Endothelial cell of umbilical vein (primary cell): ENCODE results near the gene FRY.

Source experiments
- EZH2 ChIP-seq: IDR thresholded peaks from 2 replicates; pipeline ENCODE4 v1.6.1; 2012; ENCODE audit warnings: borderline replicate concordance, low read depth, mild to moderate bottlenecking, moderate library complexity, low read length, inconsistent platforms; ENCODE audit not compliant: severe bottlenecking
- FOS ChIP-seq: IDR thresholded peaks from 2 replicates; pipeline ENCODE4 v1.6.1; 2011; ENCODE audit warnings: mild to moderate bottlenecking, low read length, moderate library complexity, borderline replicate concordance; ENCODE audit not compliant: insufficient read depth
- JUN ChIP-seq: IDR thresholded peaks from 2 replicates; pipeline ENCODE4 v1.6.1; 2011; ENCODE audit warnings: borderline replicate concordance, low read depth; ENCODE audit not compliant: insufficient read length, insufficient read depth
- MYC ChIP-seq: IDR thresholded peaks from one replicate; pipeline ENCODE4 v1.6.1; 2011; ENCODE audit warnings: mild to moderate bottlenecking, low read depth, low read length
- POLR2A ChIP-seq: IDR thresholded peaks from 2 replicates; pipeline ENCODE4 v1.6.1; 2012; ENCODE audit warnings: low read depth, mild to moderate bottlenecking, control low read depth, low read length
- POLR2AphosphoS5 ChIP-seq: IDR thresholded peaks from 2 replicates; pipeline ENCODE4 v1.6.1; 2012; ENCODE audit warnings: low read depth, mild to moderate bottlenecking, control low read depth, low read length, moderate library complexity; ENCODE audit not compliant: insufficient read depth
- TF ChIP-seq, protein P1 (sequence below), 2 donors: IDR thresholded peaks; 1 replicate in 1 of 2; 2 replicates in 1 of 2; pipeline ENCODE4 v1.5.1; 2011; ENCODE audit warnings: low read length in 2 of 2, mild to moderate bottlenecking in 2 of 2, moderate library complexity in 2 of 2, control low read depth in 1 of 2, inconsistent platforms in 1 of 2, low read depth in 1 of 2; ENCODE audit not compliant: insufficient read depth in 1 of 2; ENCODE audit errors: extremely low read depth in 1 of 2
- TF ChIP-seq, protein P2 (sequence below): IDR thresholded peaks from 2 replicates; pipeline ENCODE4 v1.6.1; 2011; ENCODE audit not compliant: insufficient read depth, insufficient read length

DNA sequence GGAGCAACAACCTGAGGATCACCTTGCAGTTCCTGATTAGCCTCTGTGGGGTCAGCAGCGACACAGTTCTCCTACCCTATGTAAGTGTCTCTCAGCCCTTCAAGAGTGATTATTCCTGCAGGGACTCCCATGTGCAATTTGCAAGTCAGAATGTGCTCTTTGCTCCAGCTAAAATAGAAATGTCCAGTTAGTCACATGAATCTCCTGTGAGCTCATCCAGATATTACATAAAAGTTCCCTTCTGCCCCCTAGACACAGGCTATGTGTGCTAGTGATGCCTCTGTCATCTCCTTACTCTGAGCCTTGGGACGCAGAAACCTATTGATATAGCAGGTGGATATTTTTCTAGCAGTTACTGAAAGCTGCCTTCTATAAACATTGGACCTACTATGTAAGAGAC lies 178.1 kb downstream of the FRY start:
- TF ChIP-seq, protein P1, sequence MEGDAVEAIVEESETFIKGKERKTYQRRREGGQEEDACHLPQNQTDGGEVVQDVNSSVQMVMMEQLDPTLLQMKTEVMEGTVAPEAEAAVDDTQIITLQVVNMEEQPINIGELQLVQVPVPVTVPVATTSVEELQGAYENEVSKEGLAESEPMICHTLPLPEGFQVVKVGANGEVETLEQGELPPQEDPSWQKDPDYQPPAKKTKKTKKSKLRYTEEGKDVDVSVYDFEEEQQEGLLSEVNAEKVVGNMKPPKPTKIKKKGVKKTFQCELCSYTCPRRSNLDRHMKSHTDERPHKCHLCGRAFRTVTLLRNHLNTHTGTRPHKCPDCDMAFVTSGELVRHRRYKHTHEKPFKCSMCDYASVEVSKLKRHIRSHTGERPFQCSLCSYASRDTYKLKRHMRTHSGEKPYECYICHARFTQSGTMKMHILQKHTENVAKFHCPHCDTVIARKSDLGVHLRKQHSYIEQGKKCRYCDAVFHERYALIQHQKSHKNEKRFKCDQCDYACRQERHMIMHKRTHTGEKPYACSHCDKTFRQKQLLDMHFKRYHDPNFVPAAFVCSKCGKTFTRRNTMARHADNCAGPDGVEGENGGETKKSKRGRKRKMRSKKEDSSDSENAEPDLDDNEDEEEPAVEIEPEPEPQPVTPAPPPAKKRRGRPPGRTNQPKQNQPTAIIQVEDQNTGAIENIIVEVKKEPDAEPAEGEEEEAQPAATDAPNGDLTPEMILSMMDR (IDR thresholded peaks at IDR 0.05; ENCODE audit: extremely low read depth in 1 of 2, insufficient read depth in 1 of 2, low read depth in 1 of 2, low read length in 2 of 2), result no peak
- TF ChIP-seq JUN (no peak), EZH2 (no peak), FOS (no peak), POLR2A (no peak), MYC (no peak), POLR2AphosphoS5 (no peak)
- TF ChIP-seq, protein P2, sequence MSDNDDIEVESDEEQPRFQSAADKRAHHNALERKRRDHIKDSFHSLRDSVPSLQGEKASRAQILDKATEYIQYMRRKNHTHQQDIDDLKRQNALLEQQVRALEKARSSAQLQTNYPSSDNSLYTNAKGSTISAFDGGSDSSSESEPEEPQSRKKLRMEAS, result no peak
